Karpas-422 (cell line): Measurements from ENCODE around the gene PIK3R4. TPM values are rescaled to one million over a fixed set of nuclear protein-coding genes. Genes with fewer than 3 reads are reported as not detected.
A peak's percentile ranks its signal among the peaks of the same experiment; 100 is the strongest.

Source experiments
- DNase-seq: peaks from one replicate; pipeline ENCODE4 v3.0.0-alpha.2; 2015
- H2AFZ ChIP-seq: fragments of 200-600 bp; sonication (generic); 2 replicates; pipeline ENCODE4 v1.6.1; 2014; ENCODE audit warnings: antibody characterized with exemption, low read length, mixed read lengths
- H3K27ac ChIP-seq: fragments of 200-600 bp; sonication (generic); 2 replicates; pipeline ENCODE4 v1.5.1; 2014; ENCODE audit warnings: mild to moderate bottlenecking, low read length, moderate library complexity
- H3K27me3 ChIP-seq: fragments of 200-600 bp; sonication (generic); 2 replicates; pipeline ENCODE4 v1.6.1; 2014; ENCODE audit warnings: low read length, mixed read lengths
- H3K36me3 ChIP-seq: fragments of 200-600 bp; sonication (generic); 2 replicates; pipeline ENCODE4 v1.6.1; 2014; ENCODE audit warnings: low read length, mixed read lengths; ENCODE audit not compliant: insufficient read depth
- H3K4me1 ChIP-seq: fragments of 200-600 bp; sonication (generic); 2 replicates; pipeline ENCODE4 v1.6.1; 2014; ENCODE audit warnings: mild to moderate bottlenecking, low read length, mixed read lengths
- H3K4me2 ChIP-seq: fragments of 200-600 bp; sonication (generic); 2 replicates; pipeline ENCODE4 v1.6.1; 2014; ENCODE audit warnings: low read length, low read depth, mild to moderate bottlenecking; ENCODE audit not compliant: poor library complexity, severe bottlenecking
- H3K4me3 ChIP-seq: fragments of 200-600 bp; sonication (generic); 2 replicates; pipeline ENCODE4 v1.5.1; 2014; ENCODE audit warnings: mild to moderate bottlenecking, antibody characterized with exemption, low read length, mixed read lengths
- H3K79me2 ChIP-seq: fragments of 200-600 bp; sonication (generic); 2 replicates; pipeline ENCODE4 v1.6.1; 2014; ENCODE audit warnings: mild to moderate bottlenecking, low read length, mixed read lengths
- H3K9ac ChIP-seq: fragments of 200-600 bp; sonication (generic); 2 replicates; pipeline ENCODE4 v1.6.0; 2014; ENCODE audit warnings: low read length
- H3K9me2 ChIP-seq: fragments of 200-600 bp; sonication (generic), shearing (Covaris generic); replicated peaks from 2 replicates; pipeline ENCODE4 v1.6.0; 2014; ENCODE audit warnings: mild to moderate bottlenecking, low read length, moderate library complexity; ENCODE audit not compliant: insufficient read depth
- H3K9me3 ChIP-seq: fragments of 300-700, 200-600 bp; sonication (generic); 2 replicates; pipeline ENCODE4 v1.6.1; 2014; ENCODE audit warnings: low read length, mixed read lengths
- H4K20me1 ChIP-seq: fragments of 200-600 bp; sonication (generic); 2 replicates; pipeline ENCODE4 v1.6.1; 2014; ENCODE audit warnings: mild to moderate bottlenecking, antibody characterized with exemption, low read length, low read depth; ENCODE audit not compliant: insufficient read depth
- total RNA-seq: library from RNA; depleted of rRNA; stranded (reverse); fragments of >200 nt; shearing (Covaris generic); gene quantifications from 2 replicates; pipeline ENCODE4 v1.2.3, GENCODE V29; 2014; ENCODE audit warnings: low replicate concordance

The PIK3R4 gene
- total RNA-seq, 1 experiment from 2014 or later = 46.8 TPM

DNA sequence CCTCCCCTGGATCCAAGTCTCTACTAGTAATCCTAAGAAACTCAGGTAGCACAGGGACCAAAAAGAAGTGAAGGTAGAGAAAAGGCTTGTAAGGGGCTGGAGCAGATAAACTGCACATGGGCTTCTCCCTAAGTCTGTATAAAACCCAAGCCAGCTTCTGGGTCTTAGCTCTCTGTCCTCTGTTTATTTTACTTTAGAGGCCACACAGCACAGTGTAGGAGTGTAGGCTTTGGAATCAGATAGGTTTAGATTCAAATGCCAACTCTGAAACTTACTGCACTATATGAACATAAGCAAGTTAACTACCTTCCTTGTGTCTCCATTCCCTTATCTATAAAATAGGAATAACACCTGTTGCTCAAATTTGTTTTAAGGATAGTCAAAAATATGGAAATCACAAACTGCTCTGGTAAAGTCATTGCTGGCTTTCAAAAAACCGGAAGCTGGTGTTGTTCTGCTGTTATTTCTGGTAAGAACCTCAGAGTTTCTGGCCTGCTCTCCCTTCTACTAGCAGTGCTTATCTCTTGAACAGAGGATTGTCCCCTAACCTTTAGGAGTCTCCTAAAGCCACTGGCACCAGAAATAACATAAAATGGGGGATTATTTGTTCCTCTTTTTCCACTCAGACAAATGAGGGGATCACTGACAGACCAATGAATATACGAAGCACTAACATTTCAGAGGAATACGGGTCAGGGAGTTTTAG is 33.8 kb downstream of the PIK3R4 start:
- Histone ChIP-seq H3K27ac (no peak overlapping the region), H3K4me2 (no peak overlapping the region), H3K9ac (no peak overlapping the region), H3K9me3 (no peaks in the 10 kb centered on the region), H2AFZ (no peak overlapping the region), H4K20me1 (no peaks in the 10 kb centered on the region), H3K9me2 (no peaks in the 10 kb centered on the region), H3K79me2 (peaks cover 9% of the 10 kb centered on the region), H3K27me3 (no peaks in the 10 kb centered on the region), H3K4me3 (no peak overlapping the region), H3K36me3 (peaks cover 25% of the 10 kb centered on the region), H3K4me1 (no peaks in the 10 kb centered on the region; the same call in 1 of the 2 replicates)
- DNase-seq = no peak

GRCh38 chr3:130711565-130712324 is 34.9 kb downstream of the PIK3R4 start:
- no peak overlapping the region for H3K4me2 ChIP-seq
- H3K4me3 ChIP-seq = no peak overlapping the region
- H3K27ac ChIP-seq = no peak overlapping the region
- H3K4me1 ChIP-seq = no peaks in the 10 kb centered on the region; the same call in 1 of the 2 replicates
- H3K79me2 ChIP-seq = peaks cover 7% of the 10 kb centered on the region
- H2AFZ ChIP-seq = no peak overlapping the region
- H3K9ac ChIP-seq = no peak overlapping the region
- H3K36me3 ChIP-seq = peaks cover 31% of the 10 kb centered on the region
- H3K9me2 ChIP-seq = no peaks in the 10 kb centered on the region
- no peak for DNase-seq
- H3K27me3 ChIP-seq = no peaks in the 10 kb centered on the region
- no peaks in the 10 kb centered on the region for H4K20me1 ChIP-seq
- H3K9me3 ChIP-seq = no peaks in the 10 kb centered on the region

GRCh38 chr3:130709671-130710070 is 37.0 kb downstream of the PIK3R4 start:
- H2AFZ ChIP-seq = no peak overlapping the region
- H3K79me2 ChIP-seq = peaks cover 6% of the 10 kb centered on the region
- no peak overlapping the region for H3K27ac ChIP-seq
- peaks cover 33% of the 10 kb centered on the region; the same call in 1 of the 2 replicates for H3K36me3 ChIP-seq
- no peak overlapping the region for H3K4me2 ChIP-seq
- DNase-seq = no peak
- no peak overlapping the region for H3K9ac ChIP-seq
- no peaks in the 10 kb centered on the region; the same call in 1 of the 2 replicates for H3K4me1 ChIP-seq
- H3K4me3 ChIP-seq = no peak overlapping the region
- H3K27me3 ChIP-seq = no peaks in the 10 kb centered on the region
- H3K9me3 ChIP-seq = no peaks in the 10 kb centered on the region
- H3K9me2 ChIP-seq = no peaks in the 10 kb centered on the region
- no peaks in the 10 kb centered on the region for H4K20me1 ChIP-seq

GRCh38 chr3:130707902-130708601 is 38.6 kb downstream of the PIK3R4 start:
- H3K36me3 ChIP-seq = peaks cover 43% of the 10 kb centered on the region; the same call in 1 of the 2 replicates
- no peak overlapping the region for H2AFZ ChIP-seq
- DNase-seq = no peak

DNA sequence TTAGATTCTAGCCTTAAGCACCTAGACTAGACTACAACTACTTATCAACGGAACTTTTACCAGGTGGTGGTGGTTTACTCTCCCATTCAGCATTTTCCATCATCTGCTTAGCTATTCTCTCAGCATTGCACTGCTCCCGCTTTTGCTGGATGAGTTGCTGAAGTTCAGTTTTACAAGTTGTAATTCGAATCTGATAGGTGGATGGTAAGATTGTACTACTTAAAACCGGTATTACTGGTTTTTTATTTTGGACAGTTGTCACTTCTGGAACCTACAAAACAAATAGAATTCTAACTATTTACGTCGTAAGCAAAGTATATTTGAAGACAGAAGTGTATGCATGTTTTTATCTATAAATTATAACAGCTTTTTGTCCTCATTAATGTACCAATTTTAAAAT is 41.1 kb downstream of the PIK3R4 start:
- Histone ChIP-seq H3K9ac (no peak overlapping the region), H3K4me2 (no peak overlapping the region), H3K36me3 (peaks cover 49% of the 10 kb centered on the region; the same call in 1 of the 2 replicates), H3K4me1 (no peaks in the 10 kb centered on the region), H3K79me2 (no peaks in the 10 kb centered on the region; the same call in 1 of the 2 replicates), H2AFZ (no peak overlapping the region), H3K9me2 (no peaks in the 10 kb centered on the region), H4K20me1 (no peaks in the 10 kb centered on the region), H3K9me3 (no peaks in the 10 kb centered on the region), H3K4me3 (no peak overlapping the region), H3K27ac (no peak overlapping the region), H3K27me3 (no peaks in the 10 kb centered on the region)
- no peak for DNase-seq

More at GRCh38 chr3:130707902-130708601, 38.6 kb downstream of the PIK3R4 start:
- H3K9me2 ChIP-seq = no peaks in the 10 kb centered on the region
- H3K79me2 ChIP-seq = peaks cover 6% of the 10 kb centered on the region
- no peaks in the 10 kb centered on the region for H3K9me3 ChIP-seq
- no peaks in the 10 kb centered on the region for H3K27me3 ChIP-seq
- H4K20me1 ChIP-seq = no peaks in the 10 kb centered on the region
- H3K4me1 ChIP-seq = no peaks in the 10 kb centered on the region; the same call in 1 of the 2 replicates
- no peak overlapping the region for H3K27ac ChIP-seq
- no peak overlapping the region for H3K4me3 ChIP-seq
- H3K9ac ChIP-seq = no peak overlapping the region
- H3K4me2 ChIP-seq = no peak overlapping the region

DNA sequence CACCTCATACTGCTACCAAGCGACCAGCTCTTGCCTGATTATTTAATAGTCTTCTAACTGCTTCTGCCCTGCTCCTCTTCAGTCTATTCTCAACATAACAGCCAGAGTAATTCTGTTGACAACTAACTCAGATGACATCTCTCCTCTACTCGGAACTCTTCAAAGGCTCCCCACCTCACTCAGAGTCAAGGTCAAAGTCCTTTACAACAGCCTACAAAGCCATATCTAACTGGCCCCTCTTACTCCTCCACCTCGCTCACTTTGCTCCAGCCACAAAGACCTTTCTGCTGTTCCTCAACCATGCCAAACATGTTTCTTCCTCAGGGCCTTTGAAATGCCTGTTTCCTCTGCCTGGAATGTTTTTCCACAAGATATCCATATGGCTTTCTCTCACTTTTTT is 43.6 kb downstream of the PIK3R4 start:
- H3K4me1 ChIP-seq = no peaks in the 10 kb centered on the region
- no peaks in the 10 kb centered on the region for H3K27me3 ChIP-seq
- H3K9ac ChIP-seq = no peak overlapping the region
- no peak overlapping the region for H3K4me2 ChIP-seq
- H3K9me3 ChIP-seq = no peaks in the 10 kb centered on the region
- H3K79me2 ChIP-seq = peaks cover 8% of the 10 kb centered on the region; the same call in 1 of the 2 replicates
- no peak for DNase-seq
- no peak overlapping the region for H2AFZ ChIP-seq
- peaks cover 57% of the 10 kb centered on the region; the same call in 1 of the 2 replicates for H3K36me3 ChIP-seq
- no peak overlapping the region for H3K4me3 ChIP-seq
- no peaks in the 10 kb centered on the region for H3K9me2 ChIP-seq
- H4K20me1 ChIP-seq = no peaks in the 10 kb centered on the region
- no peak overlapping the region for H3K27ac ChIP-seq

GRCh38 chr3:130700541-130700940 is 46.1 kb downstream of the PIK3R4 start:
- Histone ChIP-seq H3K4me3 (no peak overlapping the region), H3K36me3 (peaks cover 39% of the 10 kb centered on the region; the same call in 1 of the 2 replicates), H3K79me2 (peaks cover 8% of the 10 kb centered on the region; the same call in 1 of the 2 replicates), H3K9me3 (no peaks in the 10 kb centered on the region), H4K20me1 (no peaks in the 10 kb centered on the region), H3K27me3 (no peaks in the 10 kb centered on the region), H2AFZ (no peak overlapping the region), H3K4me1 (no peaks in the 10 kb centered on the region), H3K9ac (no peak overlapping the region), H3K9me2 (no peaks in the 10 kb centered on the region), H3K27ac (no peak overlapping the region), H3K4me2 (no peak overlapping the region)
- no peak for DNase-seq

GRCh38 chr3:130699765-130700164 is 46.9 kb downstream of the PIK3R4 start:
- H3K79me2 ChIP-seq = peaks cover 8% of the 10 kb centered on the region; the same call in 1 of the 2 replicates
- no peaks in the 10 kb centered on the region for H3K4me1 ChIP-seq
- DNase-seq = peak; percentile 82
- H3K27ac ChIP-seq = no peak overlapping the region
- no peaks in the 10 kb centered on the region for H3K9me2 ChIP-seq
- H3K27me3 ChIP-seq = no peaks in the 10 kb centered on the region
- peaks cover 34% of the 10 kb centered on the region; the same call in 1 of the 2 replicates for H3K36me3 ChIP-seq
- H4K20me1 ChIP-seq = no peaks in the 10 kb centered on the region
- no peak overlapping the region for H3K4me2 ChIP-seq
- no peaks in the 10 kb centered on the region for H3K9me3 ChIP-seq
- H3K4me3 ChIP-seq = no peak overlapping the region
- no peak overlapping the region for H3K9ac ChIP-seq
- H2AFZ ChIP-seq = no peak overlapping the region
